Heart right ventricle (tissue), 16 donors: ENCODE data around the gene LSM3. TPM values are rescaled to one million over a fixed set of nuclear protein-coding genes. Genes with fewer than 3 reads are reported as not detected.
A peak's percentile ranks its signal among the peaks of the same experiment; 100 is the strongest.

Experiments used
- ATAC-seq, 8 donors: fragments of 200-7000 bp; cut with Tn5 transposase; one replicate each; pipeline ENCODE4 v1.9.1; 2020; ENCODE audit warnings: mild to moderate bottlenecking in 8 of 8, moderate library complexity in 8 of 8, moderate number of reproducible peaks in 1 of 8
- DNase-seq, 2 donors: peaks; one replicate each; pipeline ENCODE4 v3.0.0-alpha.2; 2020
- H3K27ac ChIP-seq, 10 donors: fragments of 200-600 bp; sonication (generic) in 2 of 10; one replicate each; pipeline versions ENCODE4 v1.5.0 to v1.8.0; 2020 to 2022; ENCODE audit warnings: mild to moderate bottlenecking in 3 of 10
- H3K27me3 ChIP-seq, 7 donors: fragments of 200-600 bp; one replicate each; pipeline ENCODE4 v1.8.0; 2021 to 2022; ENCODE audit warnings: mild to moderate bottlenecking in 2 of 7
- H3K36me3 ChIP-seq, 9 donors: fragments of 200-600 bp; sonication (generic) in 1 of 9; one replicate each; pipeline versions ENCODE4 v1.5.0 to v1.8.0; 2020 to 2022; ENCODE audit warnings: mild to moderate bottlenecking in 2 of 9
- H3K4me1 ChIP-seq, 9 donors: fragments of 200-600 bp; sonication (generic) in 1 of 9; one replicate each; pipeline versions ENCODE4 v1.5.0 to v1.8.0; 2020 to 2022; ENCODE audit warnings: mild to moderate bottlenecking in 4 of 9
- H3K4me3 ChIP-seq, 10 donors: fragments of 200-600 bp; sonication (generic) in 2 of 10; one replicate each; pipeline versions ENCODE4 v1.5.0 to v1.8.0; 2020 to 2022; ENCODE audit warnings: mild to moderate bottlenecking in 7 of 10, moderate library complexity in 2 of 10
- H3K9me3 ChIP-seq, 11 donors: fragments of 200-600 bp in 10 of 11; sonication (generic) in 2 of 11; one replicate each; pipeline versions ENCODE4 v1.5.0 to v1.8.0; 2013 to 2022; ENCODE audit warnings: mild to moderate bottlenecking in 2 of 11, control low read depth in 1 of 11, moderate library complexity in 1 of 11
- CTCF ChIP-seq, 9 donors: fragments of 200-600 bp; sonication (generic) in 2 of 9; IDR thresholded peaks; one replicate each; pipeline versions ENCODE4 v1.5.0 to v1.8.0; 2021 to 2022; ENCODE audit warnings: antibody characterized with exemption in 9 of 9, mild to moderate bottlenecking in 5 of 9, moderate library complexity in 1 of 9
- WGBS, 2 donors: extraction: QIAGEN DNeasy Blood & Tissue Kit; methylation state at CpG; one replicate each; pipeline ENCODE4 v1.1.7; 2013; ENCODE audit warnings: inconsistent platforms in 1 of 2; 5-methylcytosine and 5-hydroxymethylcytosine counted together
- intact Hi-C, 10 donors: fragments of 100-400 bp; cut with DNase I; formaldehyde crosslinking; loops; one replicate each; pipeline versions ENCODE4 v1.11.1 to v1.14.2; 2022
- polyA plus RNA-seq, 2 donors: library from polyadenylated mRNA; stranded (reverse); fragments of 200-250 nt; gene quantifications; one replicate each; pipeline ENCODE4 v1.2.3, GENCODE V29; 2013
- total RNA-seq, 10 donors: library from RNA; stranded (reverse); fragmentation: NEBNext Ultra II Directional in 3 of 10; extraction: Animal tissue kit (Norgen Biotek cat#: 25700) in 3 of 10; gene quantifications; one replicate each; pipeline versions ENCODE4 v1.2.1 to v1.2.4, GENCODE V29; 2021 to 2023
- donor health status: Arrhythmogenic right ventricular cardiomyopathy.
- donor health status: ischemic (EF 13 %, LVEDD 7.1; RV severe dilation, severe dysfunction).
- donor health status: healthy with polysubstance abuse.
- donor health status: DM: no; HTN: yes; CAD: no.
- donor health status: DM: no; HTN: no; CAD: no.
- donor health status: ischemic (EF 25% LVEDD 6.9; RV normal size, moderate dysfunction).
- donor health status: ischemic (EF 25% LVEDD 5.7; RV mildly dilated, moderate dysfunction).
- donor health status: healthy.
- donor health status: DM: yes; HTN: yes; CAD: no.
- donor health status: Ischemic cardiomyopathy.
- donor health status: ischemic (EF 35%, LVEDD 5.7; RV mildly dilated, moderate dysfunction).
- donor health status: nonischemic (EF 11% LVEDD 7.7; RV severe dilation, severe dysfunction).
- donor health status: DM: yes; HTN: yes; CAD: no.
- donor health status: PGD.
- donor health status: ischemic (EF 29% LVEDD 5.4; RV normal size, mild dysfunction).
- donor health status: nonischemic (EF 23%, LVEDD 6.1; RV moderate dilation, normal function).

Gene LSM3
- total and polyA plus RNA-seq, 12 donors, result 5.6 to 18.0 (median 15.2) TPM

DNA sequence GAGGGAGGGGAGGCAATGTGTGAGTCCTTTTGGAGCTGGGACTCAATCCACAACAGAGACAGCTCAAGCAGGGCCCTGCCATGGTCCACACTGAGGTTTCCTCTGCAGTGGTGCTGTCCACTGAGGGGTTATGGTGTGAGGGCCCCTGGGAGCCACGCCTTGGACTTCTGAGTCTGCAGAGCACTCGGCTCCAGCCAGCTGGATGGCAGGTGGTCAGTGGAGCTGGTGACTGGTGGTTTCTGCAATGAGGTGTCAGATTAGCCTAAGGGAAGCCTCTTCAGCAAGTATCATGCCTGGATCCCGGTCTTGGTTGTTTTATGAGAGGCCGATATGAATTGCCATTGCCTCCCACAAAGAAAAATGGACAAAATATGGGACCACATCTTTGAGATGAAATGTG, 21.7 kb downstream of the LSM3 start:
- WGBS, 2 donors, result 81 to 86% methylated on average over 4 of the region's 4 CpGs
- H3K36me3 ChIP-seq, result peaks cover 0 to 48% (median 15%) of the 10 kb centered on the region in 9 donors
- H3K4me3 ChIP-seq, result no peak overlapping the region
- no peak for TF ChIP-seq CTCF (IDR thresholded peaks at IDR 0.05)
- H3K4me1 ChIP-seq, result peaks cover 6 to 39% (median 21%) of the 10 kb centered on the region in 9 donors
- no peaks in the 10 kb centered on the region for H3K9me3 ChIP-seq
- intact Hi-C loops, result loop anchor here in 9 of 10 donors (5.0 to 10.0 kb wide), 4 partner anchors 55 to 355 kb away; no protein-coding TSS in a partner anchor
- H3K27me3 ChIP-seq, result no peaks in the 10 kb centered on the region
- DNase-seq (no peak), ATAC-seq (no peak)
- no peak overlapping the region for H3K27ac ChIP-seq

- peaks cover 6 to 43% (median 21%) of the 10 kb centered on the region in 9 donors for H3K4me1 ChIP-seq
- H3K27ac ChIP-seq, result no peak overlapping the region
- H3K4me3 ChIP-seq, result no peak overlapping the region
- WGBS, 2 donors, result 93 to 94% methylated on average over 4 of the region's 4 CpGs
- peaks cover 0 to 45% (median 15%) of the 10 kb centered on the region in 9 donors for H3K36me3 ChIP-seq
- no peak for TF ChIP-seq CTCF (IDR thresholded peaks at IDR 0.05)
- intact Hi-C loops, result loop anchor here in 9 of 10 donors (5.0 to 10.0 kb wide), 4 partner anchors 54 to 354 kb away; no protein-coding TSS in a partner anchor
- ATAC-seq, result no peak
- H3K27me3 ChIP-seq, result no peaks in the 10 kb centered on the region
- DNase-seq, result no peak
- H3K9me3 ChIP-seq, result no peaks in the 10 kb centered on the region
Observed at GRCh38 chr3:14200841-14201240, 22.2 kb downstream of the LSM3 start.

GRCh38 chr3:14201940-14202684, 23.5 kb downstream of the LSM3 start:
- 70 to 75% methylated on average over 7 of the region's 7 CpGs for WGBS, 2 donors
- H3K27me3 ChIP-seq, result no peaks in the 10 kb centered on the region
- H3K4me3 ChIP-seq, result no peak overlapping the region
- TF ChIP-seq CTCF (IDR thresholded peaks at IDR 0.05), result no peak
- peak in 1 of 8 donors; percentile 36 for ATAC-seq
- H3K27ac ChIP-seq, result no peak overlapping the region
- intact Hi-C loops, result loop anchor here in 9 of 10 donors (2.0 to 10.0 kb wide), 7 partner anchors 53 to 353 kb away; no protein-coding TSS in a partner anchor
- no peaks in the 10 kb centered on the region for H3K9me3 ChIP-seq
- DNase-seq, result no peak
- peaks cover 6 to 43% (median 21%) of the 10 kb centered on the region in 9 donors for H3K4me1 ChIP-seq
- H3K36me3 ChIP-seq, result peaks cover 0 to 33% (median 15%) of the 10 kb centered on the region in 9 donors

GRCh38 chr3:14202874-14203520, 24.4 kb downstream of the LSM3 start:
- no peak for TF ChIP-seq CTCF (IDR thresholded peaks at IDR 0.05)
- DNase-seq (no peak), ATAC-seq (peak in 2 of 8 donors; percentile 2 to 10)
- Histone ChIP-seq H3K27ac (peak overlapping the region in 1 of 10 donors; percentile 79), H3K9me3 (no peaks in the 10 kb centered on the region), H3K27me3 (no peaks in the 10 kb centered on the region), H3K36me3 (peaks cover 0 to 24% (median 13%) of the 10 kb centered on the region in 9 donors), H3K4me1 (peaks cover 6 to 43% (median 21%) of the 10 kb centered on the region in 9 donors), H3K4me3 (no peak overlapping the region)
- intact Hi-C loops, result loop anchor here (1.0 to 10.0 kb wide), 8 partner anchors 52 to 352 kb away; no protein-coding TSS in a partner anchor
- WGBS, 2 donors, result 69 to 76% methylated on average over 23 of the region's 23 CpGs
